Breast epithelium (tissue), 3 donors: ENCODE results near the gene FHOD1.

Experiments
- CTCF ChIP-seq, 3 donors: fragments of 450-650 bp; IDR thresholded peaks; one replicate each; pipeline ENCODE4 v1.5.1; 2016 to 2017; ENCODE audit warnings: antibody characterized with exemption in 3 of 3, mild to moderate bottlenecking in 3 of 3, moderate library complexity in 3 of 3
- POLR2AphosphoS5 ChIP-seq, 3 donors: sonication (generic); formaldehyde crosslinking; IDR thresholded peaks; one replicate each; pipeline ENCODE4 v1.6.1; 2017; ENCODE audit warnings: antibody characterized with exemption in 3 of 3

- no peak for TF ChIP-seq CTCF (IDR thresholded peaks at IDR 0.05)
- no peak for TF ChIP-seq POLR2AphosphoS5 (IDR thresholded peaks at IDR 0.05)
Observed at GRCh38 chr16:67188798-67189197, 58.5 kb downstream of the FHOD1 start.
